HG03196 (cell line): ENCODE measurements around the gene WDR53.
"Not testable (repeated sequence)": the region's sequence is repeated elsewhere in the genome, so short reads cannot be mapped to it uniquely, and the experiment has no call there.

Experiments
- ATAC-seq: cut with Tn5 transposase; IDR thresholded peaks from one replicate; pipeline ENCODE4 v1.9.1; 2021; ENCODE audit not compliant: unreplicated experiment

The WDR53 gene

DNA sequence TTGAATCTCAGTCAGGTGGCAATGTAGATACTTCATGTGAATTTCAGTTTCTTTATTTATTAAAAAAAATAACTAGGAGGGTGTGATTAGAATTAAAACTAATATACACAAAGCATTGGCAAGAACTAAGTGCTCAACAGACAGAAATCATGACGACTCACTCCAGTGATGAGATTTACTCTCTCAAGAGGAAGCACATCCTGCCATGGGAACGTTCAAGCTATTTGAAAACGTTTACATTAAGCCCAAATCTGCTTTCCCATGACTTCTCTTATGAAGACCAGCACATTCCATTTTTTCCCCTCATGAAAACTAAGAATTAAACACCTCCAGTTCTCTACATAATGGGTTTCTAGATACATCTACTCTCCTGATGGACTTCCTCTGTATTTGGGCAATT lies 8.5 kb downstream of the WDR53 start:
- ATAC-seq, result no peak

DNA sequence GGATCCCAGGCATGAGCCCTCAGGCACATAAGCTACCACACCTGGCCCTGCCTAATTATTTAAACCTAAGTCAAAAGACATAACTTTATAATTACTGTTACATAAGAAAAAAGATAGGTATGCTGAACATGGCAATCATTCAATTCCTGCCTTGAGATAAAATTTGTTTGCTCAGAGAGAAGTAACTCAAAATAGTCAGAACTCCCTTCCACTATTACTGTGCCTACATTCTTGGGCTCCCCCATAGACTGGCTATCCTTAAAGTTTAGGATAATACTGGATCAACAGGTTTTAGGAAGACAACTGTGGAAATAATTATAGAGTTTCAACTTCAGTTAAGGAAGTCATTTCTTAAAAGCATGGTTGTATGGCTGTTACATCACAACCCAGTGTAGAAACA lies 9.9 kb downstream of the WDR53 start:
- no peak for ATAC-seq

DNA sequence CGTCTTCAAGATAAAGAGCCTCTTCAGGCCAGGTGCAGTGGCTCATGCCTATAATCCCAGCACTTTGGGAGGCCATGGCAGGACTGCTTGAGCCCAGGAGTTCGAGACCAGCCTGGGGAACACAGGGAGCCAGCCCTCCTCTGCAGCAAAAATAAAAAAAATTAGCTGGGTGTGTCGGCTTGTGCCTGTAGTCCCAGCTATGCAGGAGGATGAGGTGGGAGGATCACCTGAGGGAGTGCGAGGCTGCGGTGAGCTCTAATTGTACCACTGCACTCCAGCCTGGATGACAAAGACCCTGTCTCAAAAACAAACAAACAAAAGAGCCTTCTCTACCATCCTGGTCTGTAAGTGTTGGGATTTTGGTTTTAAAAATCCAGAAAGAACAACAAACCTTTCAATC lies 11.1 kb downstream of the WDR53 start:
- no peak for ATAC-seq

DNA sequence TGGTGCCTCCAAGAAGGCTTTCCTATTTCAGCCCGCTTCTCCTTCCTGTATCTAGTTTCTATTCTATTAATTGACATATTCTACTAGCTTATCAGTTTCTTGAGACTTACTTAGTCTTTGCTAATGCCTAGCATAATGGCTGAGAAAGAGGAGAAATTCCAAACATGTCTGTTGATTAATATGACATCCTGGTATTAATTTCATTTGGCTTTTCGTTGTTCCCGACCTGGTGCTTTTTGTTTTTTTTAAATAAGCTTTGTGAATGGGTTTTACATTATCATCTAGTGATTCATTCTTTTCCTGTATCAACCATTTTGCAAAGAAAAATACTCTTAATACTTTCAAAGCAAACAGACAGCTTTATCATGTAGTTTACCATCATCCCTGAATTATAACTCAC lies 13.1 kb downstream of the WDR53 start:
- ATAC-seq, result no peak

DNA sequence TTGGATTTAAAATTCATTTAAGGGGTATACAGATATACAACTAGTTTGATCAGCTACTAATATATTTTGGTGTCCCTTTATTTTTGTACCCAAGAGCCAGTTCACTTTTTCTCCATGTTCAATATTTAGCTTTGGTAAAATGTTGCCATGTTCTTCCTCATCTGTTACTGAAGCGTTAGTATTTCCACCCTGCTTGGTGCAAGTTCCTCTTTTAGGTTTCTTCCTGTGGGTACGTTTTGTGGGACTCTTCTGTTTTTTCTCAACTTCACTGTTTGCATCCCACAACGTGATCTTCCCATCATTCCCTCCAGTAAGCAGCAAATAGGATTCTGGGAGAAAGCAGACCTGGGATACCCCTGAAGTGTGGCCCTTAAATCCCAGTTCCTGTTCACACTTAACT lies 14.1 kb downstream of the WDR53 start:
- no peak for ATAC-seq

DNA sequence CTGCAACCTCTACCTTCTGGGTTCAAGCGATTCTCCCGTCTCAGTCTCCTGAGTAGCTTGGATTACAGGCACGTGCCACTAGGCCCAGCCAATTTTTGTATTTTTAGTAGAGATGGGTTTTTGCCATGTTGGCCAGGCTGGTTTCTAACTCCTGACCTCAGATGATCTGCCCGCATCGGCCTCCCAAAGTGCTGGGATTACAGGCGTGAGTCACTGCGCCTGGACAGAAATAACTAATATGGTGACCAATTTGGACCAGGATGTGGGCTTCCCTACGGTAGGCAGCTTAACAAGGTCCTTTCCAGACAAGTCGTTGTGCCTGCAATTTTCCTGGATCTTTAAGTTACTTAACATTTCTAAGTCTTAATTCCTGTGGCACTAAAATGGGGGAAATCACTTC lies 14.8 kb downstream of the WDR53 start:
- ATAC-seq, result no peak

DNA sequence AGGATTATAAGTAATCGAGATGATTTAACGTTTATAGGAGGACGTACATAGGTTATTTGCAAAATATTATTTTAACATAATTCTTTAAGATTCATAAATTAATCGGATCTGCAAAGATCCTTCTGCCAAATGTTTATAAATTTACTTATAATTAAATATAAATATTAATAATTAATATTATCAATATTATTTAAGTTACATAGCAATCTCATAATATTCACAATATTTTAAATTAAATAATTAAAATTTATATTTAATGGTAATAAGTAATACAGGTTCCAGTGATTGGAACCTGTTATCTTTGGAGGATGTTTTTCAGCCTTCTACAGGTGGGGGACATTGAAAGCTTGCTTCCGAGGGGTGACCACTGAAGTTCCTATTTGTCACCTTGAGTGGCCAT lies 16.1 kb downstream of the WDR53 start:
- no peak for ATAC-seq

DNA sequence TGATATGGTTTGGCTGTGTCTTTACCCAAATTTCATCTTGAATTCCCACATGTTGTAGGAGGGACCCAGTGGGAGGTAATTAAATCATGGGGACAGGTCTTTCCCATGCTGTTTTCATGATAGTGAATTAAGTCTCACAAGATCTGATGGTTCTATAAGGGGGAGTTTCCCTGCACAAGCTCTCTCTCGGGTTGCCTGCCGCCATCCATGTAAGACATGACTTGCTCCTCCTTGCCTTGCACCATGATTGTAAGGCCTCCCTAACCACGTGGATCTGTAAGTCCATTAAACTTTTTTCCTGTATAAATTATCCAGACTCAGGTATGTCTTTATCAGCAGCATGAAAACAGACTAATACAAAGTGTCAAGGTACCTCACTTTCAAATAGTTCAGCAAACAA lies 18.2 kb downstream of the WDR53 start:
- ATAC-seq, result not testable (repeated sequence)

DNA sequence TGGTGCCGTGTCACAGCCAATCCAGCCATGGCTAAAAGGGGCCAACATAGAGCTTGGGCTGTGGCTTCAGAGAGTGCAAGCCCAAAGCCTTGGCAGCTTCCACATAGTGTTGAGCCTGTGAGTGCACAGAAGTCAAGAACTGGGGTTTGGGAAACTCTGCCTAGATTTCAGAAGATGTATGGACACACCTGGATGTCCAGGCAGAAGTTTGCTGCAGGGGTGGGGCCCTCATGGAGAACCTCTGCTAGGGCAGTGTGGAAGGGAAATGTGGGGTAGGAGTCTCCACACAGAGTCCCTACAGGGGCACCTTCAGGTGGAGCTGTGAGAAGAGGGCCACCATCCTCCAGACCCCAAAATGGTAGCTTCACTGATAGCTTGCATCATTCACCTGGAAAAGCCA lies 19.0 kb downstream of the WDR53 start:
- not testable (repeated sequence) for ATAC-seq

DNA sequence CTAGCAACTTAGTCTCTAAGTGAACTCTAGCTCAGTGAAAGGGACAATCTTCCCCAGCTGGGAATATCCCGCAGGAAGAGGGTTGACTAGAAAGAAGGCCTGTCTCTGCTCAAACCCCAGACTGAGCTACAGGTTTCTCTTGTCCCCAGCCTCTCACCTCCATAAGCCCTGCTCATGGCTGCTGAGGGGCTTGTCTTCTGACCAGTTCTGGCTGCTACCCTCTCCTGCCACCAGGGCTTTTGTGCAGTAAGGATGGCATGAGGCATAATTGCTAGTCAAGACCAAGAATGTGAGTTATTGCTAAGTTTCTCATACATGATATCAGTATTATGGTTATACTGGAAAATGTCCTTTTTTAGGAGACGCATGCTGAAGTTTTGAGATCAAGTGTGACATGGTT lies 21.3 kb downstream of the WDR53 start:
- ATAC-seq, result no peak

DNA sequence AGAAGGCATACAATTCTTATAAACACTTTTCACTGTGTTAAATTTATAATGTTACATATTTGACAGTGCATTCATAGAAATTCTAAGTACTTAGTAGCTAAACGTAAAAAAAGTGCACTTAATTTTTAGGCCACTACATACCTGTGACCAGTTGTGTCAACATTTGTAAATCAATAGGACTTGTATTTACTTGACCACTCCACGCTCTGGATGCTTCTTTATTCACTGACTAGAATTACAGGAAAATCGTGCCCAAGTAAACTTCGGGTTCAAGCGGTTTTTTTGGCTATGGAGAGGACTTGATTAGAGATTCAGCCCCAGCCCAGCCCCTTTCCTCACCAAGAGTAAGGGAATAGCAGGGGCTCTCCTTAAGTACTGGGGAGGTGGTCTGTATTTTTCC lies 21.8 kb downstream of the WDR53 start:
- ATAC-seq, result no peak

DNA sequence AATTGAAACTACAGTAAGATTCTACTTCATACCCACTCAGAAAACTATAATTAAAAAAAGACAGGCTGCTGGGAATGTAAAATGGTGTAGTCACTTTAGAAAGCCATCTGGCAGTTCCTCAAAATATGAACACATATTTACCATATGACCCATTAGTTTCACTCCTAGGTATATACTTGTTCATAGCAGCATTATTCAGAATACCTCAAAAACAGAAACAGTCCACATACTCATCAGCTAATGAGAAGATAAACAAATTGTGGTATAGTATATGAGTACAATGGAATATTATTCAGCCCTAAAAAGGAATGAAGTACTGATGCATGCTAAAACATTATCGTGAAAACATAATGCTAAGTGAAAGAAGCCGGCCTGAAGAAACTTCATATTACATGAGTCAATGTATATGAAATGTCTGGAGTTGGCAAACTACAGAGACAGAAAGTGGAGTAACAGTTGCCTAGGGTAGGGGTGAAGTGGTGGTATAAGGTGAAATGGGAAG lies 23.8 kb downstream of the WDR53 start:
- ATAC-seq, result no peak

DNA sequence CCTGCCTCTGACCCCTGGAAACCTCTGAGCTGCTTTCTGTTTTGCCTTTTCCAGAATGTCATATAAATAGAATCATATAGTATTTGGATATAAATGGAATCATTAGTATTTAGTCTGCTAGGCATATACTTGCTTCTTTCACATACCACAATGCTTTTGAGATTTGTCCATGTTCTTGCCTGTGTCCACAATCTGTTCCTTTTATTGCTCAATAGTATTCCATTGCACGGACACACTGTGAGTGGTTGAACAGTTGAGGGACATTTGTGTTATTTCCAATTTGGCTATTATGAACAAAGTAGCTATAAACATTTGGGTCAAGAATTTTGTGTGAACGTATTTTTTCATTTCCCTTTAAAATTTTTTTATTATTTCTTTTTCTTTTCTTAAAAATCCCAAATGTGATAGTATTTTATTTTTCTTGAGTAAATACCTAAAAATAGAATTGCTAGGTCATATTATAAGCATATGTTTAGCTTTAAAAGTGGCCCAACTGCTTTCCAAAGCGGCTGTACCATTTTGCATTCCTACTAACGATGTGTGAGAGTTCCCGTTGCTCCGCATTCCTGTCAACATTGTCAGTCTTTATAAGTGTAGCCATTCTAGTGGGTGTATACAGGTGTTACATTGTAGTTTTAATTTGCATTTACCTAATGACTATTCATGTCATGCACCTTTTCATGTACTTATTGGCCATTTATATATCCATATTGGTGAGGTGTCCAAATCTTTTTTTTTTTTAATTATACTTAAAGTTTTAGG lies 26.5 kb downstream of the WDR53 start:
- ATAC-seq, result no peak

DNA sequence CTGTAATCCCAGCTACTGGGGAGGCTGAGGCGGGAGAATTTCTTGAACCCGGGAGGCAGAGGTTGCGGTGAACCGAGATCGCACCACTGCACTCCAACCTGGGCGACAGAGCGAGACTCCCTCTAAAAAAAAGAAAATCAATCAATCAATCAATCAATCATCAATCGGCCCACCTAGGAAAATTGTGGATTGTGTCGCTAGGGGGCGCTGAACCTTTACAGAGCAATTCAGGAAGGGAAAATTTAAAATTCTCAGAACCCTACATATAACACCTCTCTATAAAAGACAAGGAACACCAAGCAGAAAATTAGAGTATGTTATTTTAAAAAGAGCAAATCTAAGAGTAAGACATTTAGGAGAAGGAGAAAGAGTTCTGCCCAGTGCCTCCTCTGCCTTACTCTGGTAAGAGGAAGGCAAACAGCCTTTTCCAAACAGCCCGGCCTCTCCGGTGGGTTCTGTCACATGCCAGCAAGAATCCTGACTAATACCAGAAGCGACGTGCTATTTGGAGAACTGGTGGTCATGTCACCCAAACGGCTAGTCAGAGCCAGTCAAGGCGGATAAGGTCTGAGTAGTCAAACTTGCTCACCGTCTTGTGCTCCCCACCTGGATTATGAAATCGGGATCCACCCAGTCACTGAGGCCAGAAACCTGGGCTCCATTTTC lies 30.9 kb downstream of the WDR53 start:
- ATAC-seq, result no peak

DNA sequence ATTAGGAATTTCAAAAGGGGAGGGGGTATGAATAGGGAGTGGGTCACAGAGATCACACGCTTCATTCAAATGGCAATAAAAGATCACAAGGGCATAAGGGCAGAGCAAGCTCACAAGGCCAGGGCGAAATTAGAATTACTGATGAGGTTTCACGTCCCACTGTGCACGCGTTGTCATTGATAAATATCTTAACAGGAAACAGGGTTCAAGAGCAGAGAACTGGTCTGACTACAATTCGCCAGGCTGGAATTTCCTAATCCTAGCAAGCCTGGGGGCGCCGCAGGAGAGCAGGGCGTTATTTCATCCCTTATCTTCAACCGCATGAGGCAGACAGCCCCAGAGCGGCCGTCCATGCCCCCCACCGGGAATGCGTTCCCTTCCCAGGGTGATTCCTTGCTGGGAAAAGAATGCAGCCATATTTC lies 35.1 kb downstream of the WDR53 start:
- ATAC-seq, result no peak

DNA sequence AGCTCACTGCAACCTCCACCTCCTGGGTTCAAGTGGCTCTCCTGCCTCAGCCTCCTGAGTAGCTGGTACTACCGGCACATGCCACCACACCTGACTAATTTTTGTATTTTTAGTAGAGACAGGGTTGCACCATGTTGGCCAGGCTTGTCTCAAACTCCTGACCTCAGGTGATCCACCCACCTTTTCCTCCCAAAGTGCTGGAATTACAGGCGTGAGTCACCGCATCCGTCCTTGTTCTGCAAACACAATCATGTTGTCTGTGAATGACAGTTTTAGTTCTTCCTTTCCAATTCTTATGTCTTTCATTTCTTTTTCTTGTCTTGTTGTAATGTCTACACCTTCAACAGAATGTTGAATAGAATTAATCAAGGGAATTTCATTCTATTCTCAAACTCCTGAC lies 36.9 kb downstream of the WDR53 start:
- ATAC-seq, result no peak

DNA sequence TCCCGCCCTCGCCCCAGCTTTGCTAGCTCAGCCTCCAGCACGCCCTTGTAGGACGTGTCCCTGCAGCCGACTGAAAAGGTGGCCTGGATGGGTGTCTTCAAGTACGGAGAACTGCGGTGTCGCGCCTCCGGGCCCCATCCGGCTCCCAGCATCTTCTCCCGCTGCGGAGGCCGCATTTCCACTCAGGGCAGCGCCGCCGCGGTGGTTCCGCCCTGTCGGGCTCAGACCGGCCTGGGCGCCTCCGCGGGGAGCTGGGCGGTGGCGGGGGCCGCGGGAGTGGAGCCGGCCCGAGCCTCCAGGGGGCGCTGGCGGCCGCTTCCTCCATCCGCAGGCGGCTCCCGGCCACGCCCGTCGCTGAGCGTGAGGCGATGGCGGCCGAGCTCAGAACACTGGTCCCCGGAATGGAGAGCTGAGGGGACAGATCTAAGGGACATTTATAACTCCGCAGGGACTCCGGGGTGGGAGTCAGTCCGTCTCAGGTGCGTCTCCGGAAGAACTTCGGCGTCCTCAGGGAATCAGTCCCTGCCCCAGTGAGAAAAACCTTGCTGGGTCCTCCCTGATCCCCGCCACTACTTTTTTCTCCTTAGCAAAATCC lies 39.6 kb downstream of the WDR53 start:
- peak; percentile 82 for ATAC-seq

DNA sequence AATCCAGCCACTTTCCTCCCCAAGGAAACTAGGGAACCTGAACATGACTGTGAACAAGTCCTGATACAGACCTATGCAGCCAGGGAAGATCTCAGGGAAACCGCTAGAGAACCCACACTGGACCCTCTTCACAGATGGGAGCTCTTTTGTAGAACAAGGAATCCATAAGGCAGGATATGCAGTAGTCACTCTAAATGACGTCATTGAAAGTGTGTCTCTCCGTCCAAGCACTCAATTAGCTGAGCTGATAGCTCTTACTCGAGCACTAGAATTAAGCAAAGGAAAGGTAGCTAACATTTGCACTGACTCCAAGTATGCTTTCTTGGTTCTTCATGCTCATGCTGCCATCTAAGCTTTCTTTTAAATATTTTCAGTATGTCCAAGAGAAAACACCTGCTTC lies 43.2 kb downstream of the WDR53 start:
- ATAC-seq, result no peak

DNA sequence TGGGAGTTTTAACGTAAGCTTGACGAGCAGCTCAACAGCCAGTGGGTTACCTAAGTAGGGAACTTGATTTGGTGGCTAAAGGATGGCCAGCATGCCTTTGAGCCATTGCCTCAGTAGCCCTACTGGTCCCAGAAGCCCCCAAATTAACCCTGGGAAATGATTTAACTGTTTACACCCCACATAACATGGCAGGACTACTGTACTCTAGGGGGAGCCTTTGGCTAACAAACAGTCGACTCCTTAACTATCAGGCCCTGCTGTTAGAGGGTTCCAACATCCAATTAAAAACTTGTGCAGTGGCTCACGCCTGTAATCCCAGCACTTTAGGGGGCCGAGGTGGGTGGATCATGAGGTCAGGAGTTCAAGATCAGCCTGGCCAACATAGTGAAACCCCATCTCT lies 43.8 kb downstream of the WDR53 start:
- no peak for ATAC-seq

DNA sequence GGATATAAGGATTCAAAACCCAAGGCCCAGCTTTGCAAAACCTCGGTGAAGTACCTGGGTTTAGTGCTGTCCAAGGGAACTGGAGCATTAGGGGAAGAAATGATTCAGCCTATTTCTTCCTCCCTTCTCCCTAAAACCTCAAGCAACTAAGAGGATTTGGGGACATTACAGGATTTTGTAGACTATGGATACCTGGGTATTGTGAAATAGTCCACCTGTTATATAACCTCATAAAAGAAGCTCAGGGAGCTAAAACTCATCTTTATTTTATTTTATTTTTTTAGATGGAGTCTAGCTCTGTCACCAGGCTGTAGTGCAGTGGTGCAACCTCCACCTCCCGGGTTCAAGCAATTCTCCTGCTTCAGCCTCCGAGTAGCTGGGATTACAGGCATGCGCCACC lies 44.5 kb downstream of the WDR53 start:
- no peak for ATAC-seq

DNA sequence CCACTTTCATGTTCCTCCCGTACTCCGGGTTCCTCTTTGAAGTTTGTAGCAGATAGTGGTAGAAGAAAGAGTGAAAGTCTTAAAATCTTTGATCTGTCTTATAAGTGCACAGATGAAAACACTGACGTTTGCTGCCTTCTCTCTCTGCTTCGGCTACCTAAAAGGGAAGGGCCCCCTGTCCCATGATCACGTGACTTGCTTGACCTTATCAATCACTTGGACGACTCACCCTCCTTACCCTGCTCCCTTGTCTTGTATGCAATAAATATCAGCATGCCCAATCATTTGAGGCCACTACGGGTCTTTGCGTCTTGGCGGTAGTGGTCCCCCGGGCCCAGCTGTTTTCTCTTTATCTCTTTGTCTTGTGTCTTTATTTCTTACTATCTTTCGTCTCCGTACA lies 47.1 kb downstream of the WDR53 start:
- ATAC-seq, result not testable (repeated sequence)

DNA sequence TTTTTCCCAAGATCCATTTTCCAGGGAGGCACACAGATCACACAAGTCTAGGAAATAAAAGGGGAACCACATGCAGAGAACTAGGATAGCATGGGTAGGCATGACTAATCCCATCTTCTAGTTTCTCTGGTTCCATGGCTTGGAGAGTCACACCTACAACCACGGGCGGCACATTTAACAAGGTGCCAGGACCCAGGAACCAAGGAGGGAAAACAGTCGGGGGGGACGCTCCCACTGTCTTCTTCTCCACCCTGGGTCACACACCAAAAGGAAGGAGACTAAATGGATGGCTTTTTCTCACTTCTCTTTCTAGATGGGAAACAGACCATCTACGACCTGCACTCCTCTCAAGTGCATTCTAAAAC lies 48.7 kb downstream of the WDR53 start:
- no peak for ATAC-seq
